OCI-LY7 (cell line): Measurements from ENCODE around the gene ATG2A. TPM values are rescaled to one million over a fixed set of nuclear protein-coding genes. Genes with fewer than 3 reads are reported as not detected.

Experiments used
- BruUV-seq: library from RNA; stranded (reverse); fragments of 400-500 nt; replicated peaks from 2 replicates; lab custom pipeline; 2021; lab: Mats Ljungman, UMichigan
- CTCF ChIA-PET: fragments of 300-600 bp; sonication (Branson Sonifier 250); formaldehyde crosslinking; loops from one replicate; lab custom pipeline; 2022; ENCODE audit warnings: antibody characterized with exemption; ENCODE audit not compliant: unreplicated experiment; lab: Charles Lee
- POLR2A ChIA-PET: fragments of 300-600 bp; sonication (Branson Sonifier 250); formaldehyde crosslinking; loops from one replicate; lab custom pipeline; 2022; ENCODE audit warnings: antibody characterized with exemption; lab: Charles Lee
- DNase-seq: peaks from one replicate; pipeline ENCODE4 v3.0.0-alpha.2; 2015; ENCODE audit warnings: low spot score
- H2AFZ ChIP-seq: fragments of 200-600 bp; sonication (generic), shearing (Covaris generic); 2 replicates; pipeline ENCODE4 v1.6.1; 2014; ENCODE audit warnings: mild to moderate bottlenecking, antibody characterized with exemption, low read length, moderate library complexity
- H3K27ac ChIP-seq: fragments of 200-600 bp; sonication (generic); 2 replicates; pipeline ENCODE4 v1.5.1; 2014; ENCODE audit warnings: mixed run types, low read depth, mild to moderate bottlenecking, moderate library complexity, low read length, inconsistent platforms; ENCODE audit not compliant: poor library complexity, severe bottlenecking
- H3K36me3 ChIP-seq: fragments of 200-600 bp; sonication (generic); 2 replicates; pipeline ENCODE4 v1.6.1; 2014; ENCODE audit warnings: mild to moderate bottlenecking, antibody characterized with exemption, low read length, moderate library complexity, mixed read lengths; ENCODE audit not compliant: insufficient read depth
- H3K4me1 ChIP-seq: fragments of 200-600 bp; sonication (generic); 2 replicates; pipeline ENCODE4 v1.5.1; 2014; ENCODE audit warnings: mild to moderate bottlenecking, low read length; ENCODE audit not compliant: insufficient read depth, poor library complexity, severe bottlenecking
- H3K4me2 ChIP-seq: fragments of 200-600 bp; sonication (generic); 2 replicates; pipeline ENCODE4 v1.6.1; 2014; ENCODE audit warnings: mild to moderate bottlenecking, low read length
- H3K4me3 ChIP-seq: fragments of 200-600 bp; sonication (generic); 2 replicates; pipeline ENCODE4 v1.5.1; 2014; ENCODE audit warnings: mild to moderate bottlenecking, low read depth, low read length; ENCODE audit not compliant: poor library complexity, severe bottlenecking
- H3K79me2 ChIP-seq: fragments of 200-600 bp; sonication (generic); 2 replicates; pipeline ENCODE4 v1.6.1; 2016; ENCODE audit warnings: low read depth, mild to moderate bottlenecking, low read length, moderate library complexity, mixed read lengths; ENCODE audit not compliant: insufficient read depth
- H3K9me2 ChIP-seq: fragments of 200-600 bp; sonication (generic); 2 replicates; pipeline ENCODE4 v1.6.1; 2016; ENCODE audit warnings: mild to moderate bottlenecking, low read length, mixed read lengths; ENCODE audit not compliant: insufficient read depth
- H3K9me3 ChIP-seq: fragments of 200-600 bp; sonication (generic); 2 replicates; pipeline ENCODE4 v1.6.1; 2014; ENCODE audit warnings: mild to moderate bottlenecking, mixed run types, low read length, mixed read lengths
- H4K20me1 ChIP-seq: fragments of 200-600 bp; sonication (generic); 2 replicates; pipeline ENCODE4 v1.6.1; 2014; ENCODE audit warnings: mild to moderate bottlenecking, antibody characterized with exemption, low read length, moderate library complexity, mixed read lengths; ENCODE audit not compliant: insufficient read depth
- CTCF ChIP-seq: fragments of 200-600 bp; sonication (generic); conservative IDR thresholded peaks from 2 replicates; pipeline ENCODE4 v1.5.1; 2014; ENCODE audit warnings: mild to moderate bottlenecking, antibody characterized with exemption, low read length, moderate library complexity, mixed read lengths
- EZH2phosphoT487 ChIP-seq: fragments of 200-600 bp; sonication (generic); IDR thresholded peaks from 2 replicates; pipeline ENCODE4 v1.6.1; 2018; ENCODE audit warnings: low read depth, borderline replicate concordance, mild to moderate bottlenecking, mixed run types, antibody characterized with exemption, low read length, moderate library complexity, mixed read lengths
- intact Hi-C: fragments of 100-400 bp; cut with micrococcal nuclease; formaldehyde crosslinking; loops from one replicate; pipeline ENCODE4 v1.10.0; 2022; ENCODE audit not compliant: unreplicated experiment
- total RNA-seq, 2 experiments: library from RNA; depleted of rRNA in 1 of 2; stranded (reverse); fragments of >200 nt in 1 of 2; shearing (Covaris generic) in 1 of 2; gene quantifications; 2 replicates each; pipeline ENCODE4 v1.2.3, GENCODE V29; 2014 to 2022

Gene ATG2A
- total RNA-seq, 2 experiments from 2014 or later, result 18.1 to 28.2 TPM

- CTCF ChIA-PET, result no interaction called here
- Histone ChIP-seq H3K79me2 (peaks cover 28% of the 10 kb centered on the region; the same call in 1 of the 2 replicates), H3K9me2 (no peaks in the 10 kb centered on the region), H3K4me1 (peaks cover 90% of the 10 kb centered on the region), H3K36me3 (peaks cover 71% of the 10 kb centered on the region), H3K4me2 (no peak overlapping the region; the same call in 1 of the 2 replicates), H3K4me3 (no peak overlapping the region), H3K27ac (peak overlapping the region; percentile 12), H2AFZ (no peak overlapping the region), H3K9me3 (no peaks in the 10 kb centered on the region), H4K20me1 (no peaks in the 10 kb centered on the region)
- intact Hi-C loops, result loop anchor here (10.0 kb wide), 1 partner anchor 718 kb away; the partner anchor contains the start of genes EHBP1L1, FAM89B and ZNRD2
- no TSS peak for BruUV-seq
- TF ChIP-seq CTCF (no peak), EZH2phosphoT487 (no peak)
- POLR2A ChIA-PET, result interaction anchor here (0.5 to 10.7 kb wide), 2 partner anchors 19 to 1032 kb away, joined by 3 to 115 read pairs; partner anchors contain the start of genes EHD1 and FIBP
- no peak for DNase-seq
Measured at GRCh38 chr11:64856382-64857227, 60.4 kb downstream of the ATG2A start.

GRCh38 chr11:64855596-64856304 is 61.3 kb downstream of the ATG2A start:
- CTCF ChIA-PET, result no interaction called here
- H3K9me3 ChIP-seq, result no peaks in the 10 kb centered on the region
- no peaks in the 10 kb centered on the region for H3K9me2 ChIP-seq
- POLR2A ChIA-PET, result interaction anchor here (0.5 to 1.0 kb wide), 2 partner anchors 19 to 1032 kb away, joined by 3 to 4 read pairs; partner anchors contain the start of gene FIBP
- peaks cover 71% of the 10 kb centered on the region for H3K36me3 ChIP-seq
- H4K20me1 ChIP-seq, result no peaks in the 10 kb centered on the region
- no peak for DNase-seq
- H3K4me2 ChIP-seq, result no peak overlapping the region
- H2AFZ ChIP-seq, result no peak overlapping the region
- TF ChIP-seq EZH2phosphoT487 (no peak), CTCF (no peak)
- intact Hi-C loops, result loop anchor here (10.0 kb wide), 1 partner anchor 719 kb away; the partner anchor contains the start of genes EHBP1L1, FAM89B and ZNRD2
- H3K79me2 ChIP-seq, result peaks cover 21% of the 10 kb centered on the region; the same call in 1 of the 2 replicates
- peaks cover 90% of the 10 kb centered on the region for H3K4me1 ChIP-seq
- H3K4me3 ChIP-seq, result no peak overlapping the region
- BruUV-seq, result no TSS peak
- peak overlapping the region; percentile 2 for H3K27ac ChIP-seq
